T-helper 2 cell treated with Interferon-gamma antibody and Interleukin-4, amounts not matched to agents 5 μg/mL and 100 μg/mL, for 36 hours (primary cell): ENCODE data around the gene CCL14.
"Not testable (repeated sequence)": the region's sequence is repeated elsewhere in the genome, so short reads cannot be mapped to it uniquely, and the experiment has no call there.

ENCODE experiments used
- DNase-seq: peaks from one replicate; pipeline ENCODE4 v3.0.0; 2021; ENCODE audit warnings: low spot score
- H3K27ac Mint-ChIP-seq: one replicate; pipeline ENCODE4 v1.8.0; 2021; ENCODE audit warnings: mild to moderate bottlenecking, mixed read lengths
- H3K27me3 Mint-ChIP-seq: one replicate; pipeline ENCODE4 v1.8.0; 2021; ENCODE audit warnings: low read depth, mixed read lengths
- H3K36me3 Mint-ChIP-seq: one replicate; pipeline ENCODE4 v1.8.0; 2021; ENCODE audit warnings: low read depth, mixed read lengths
- H3K4me1 Mint-ChIP-seq: one replicate; pipeline ENCODE4 v1.8.0; 2021; ENCODE audit warnings: low read depth, mixed read lengths
- H3K4me3 Mint-ChIP-seq: one replicate; pipeline ENCODE4 v1.8.0; 2022; ENCODE audit warnings: mild to moderate bottlenecking, moderate library complexity, mixed read lengths
- H3K9me3 Mint-ChIP-seq: one replicate; pipeline ENCODE4 v1.8.0; 2021; ENCODE audit warnings: mixed read lengths

CCL14 gene

GRCh38 chr17:35943537-35943936, 43.0 kb downstream of the CCL14 start, which contains the start of gene LYZL6:
LYZL6 (minus strand) TSS chr17:35943713; CDS start chr17:35939356, 4,357 bp downstream.
- DNase-seq, result no peak
- Mint-ChIP-seq H3K36me3 (no peaks in the 10 kb centered on the region), H3K27ac (no peak within 1 kb of the TSS), H3K4me1 (no peaks in the 10 kb centered on the region), H3K4me3 (no peak within 1 kb of the TSS), H3K9me3 (no peaks in the 10 kb centered on the region), H3K27me3 (peaks cover 5% of the 10 kb centered on the region)

GRCh38 chr17:35942588-35943186, 43.8 kb downstream of the CCL14 start:
- Mint-ChIP-seq H3K4me1 (no peaks in the 10 kb centered on the region), H3K27ac (no peak overlapping the region), H3K9me3 (no peaks in the 10 kb centered on the region), H3K36me3 (no peaks in the 10 kb centered on the region), H3K27me3 (peaks cover 5% of the 10 kb centered on the region), H3K4me3 (no peak overlapping the region)
- no peak for DNase-seq

GRCh38 chr17:35938492-35938891, 48.0 kb downstream of the CCL14 start:
- H3K9me3 Mint-ChIP-seq, H3K4me3 Mint-ChIP-seq, H3K36me3 Mint-ChIP-seq, H3K27ac Mint-ChIP-seq, DNase-seq, H3K4me1 Mint-ChIP-seq: not testable (repeated sequence)
- H3K27me3 Mint-ChIP-seq, result peaks cover 15% of the 10 kb centered on the region

- no peak for DNase-seq
- Mint-ChIP-seq H3K4me1 (peaks cover 1% of the 10 kb centered on the region), H3K9me3 (no peaks in the 10 kb centered on the region), H3K4me3 (no peak overlapping the region), H3K27me3 (peaks cover 15% of the 10 kb centered on the region), H3K27ac (no peak overlapping the region), H3K36me3 (no peaks in the 10 kb centered on the region)
Observed at GRCh38 chr17:35936063-35936462, 50.5 kb downstream of the CCL14 start.

- Mint-ChIP-seq H3K27ac (no peak overlapping the region), H3K27me3 (peaks cover 17% of the 10 kb centered on the region), H3K9me3 (no peaks in the 10 kb centered on the region), H3K4me1 (peaks cover 10% of the 10 kb centered on the region), H3K4me3 (no peak overlapping the region), H3K36me3 (no peaks in the 10 kb centered on the region)
- no peak for DNase-seq
Observed at GRCh38 chr17:35934760-35935159, 51.8 kb downstream of the CCL14 start.
